ENCODE data around the gene HIC1.

HIC1 gene

DNA sequence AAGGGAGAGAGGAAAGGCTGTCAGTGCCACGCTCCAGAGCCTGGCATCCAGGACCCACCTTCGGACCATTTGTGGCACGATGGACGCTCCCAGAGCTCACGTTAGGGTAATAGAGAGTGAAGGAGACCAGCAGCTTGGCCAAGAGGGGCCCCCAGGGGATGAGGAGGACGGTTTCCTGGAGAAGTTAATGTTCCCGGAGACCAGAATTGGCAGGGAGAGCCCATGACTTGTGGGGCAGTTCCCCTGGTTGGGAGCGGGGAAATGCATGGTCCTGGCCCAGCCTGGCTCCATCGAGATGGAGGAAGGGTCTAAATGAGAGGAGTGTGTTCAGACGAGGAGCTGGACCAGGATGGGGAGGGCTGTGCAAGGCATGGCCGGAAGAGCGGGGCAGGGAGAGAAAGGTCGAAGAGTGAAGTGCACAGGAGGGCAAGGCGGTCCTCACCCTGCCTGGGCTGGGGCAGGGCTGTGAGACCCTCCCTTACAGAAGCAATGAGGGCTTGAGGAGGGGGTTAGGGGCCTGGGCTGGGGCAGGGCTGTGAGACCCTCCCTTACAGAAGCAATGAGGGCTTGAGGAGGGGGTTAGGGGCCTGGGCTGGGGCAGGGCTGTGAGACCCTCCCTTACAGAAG is 2.9 kb upstream of the HIC1 start:
- H3K4me3 ChIP-seq (ENCODE audit: low read depth, low read length): no peak overlapping the region
- H3K27ac ChIP-seq: no peak overlapping the region
- TF ChIP-seq, protein P1, sequence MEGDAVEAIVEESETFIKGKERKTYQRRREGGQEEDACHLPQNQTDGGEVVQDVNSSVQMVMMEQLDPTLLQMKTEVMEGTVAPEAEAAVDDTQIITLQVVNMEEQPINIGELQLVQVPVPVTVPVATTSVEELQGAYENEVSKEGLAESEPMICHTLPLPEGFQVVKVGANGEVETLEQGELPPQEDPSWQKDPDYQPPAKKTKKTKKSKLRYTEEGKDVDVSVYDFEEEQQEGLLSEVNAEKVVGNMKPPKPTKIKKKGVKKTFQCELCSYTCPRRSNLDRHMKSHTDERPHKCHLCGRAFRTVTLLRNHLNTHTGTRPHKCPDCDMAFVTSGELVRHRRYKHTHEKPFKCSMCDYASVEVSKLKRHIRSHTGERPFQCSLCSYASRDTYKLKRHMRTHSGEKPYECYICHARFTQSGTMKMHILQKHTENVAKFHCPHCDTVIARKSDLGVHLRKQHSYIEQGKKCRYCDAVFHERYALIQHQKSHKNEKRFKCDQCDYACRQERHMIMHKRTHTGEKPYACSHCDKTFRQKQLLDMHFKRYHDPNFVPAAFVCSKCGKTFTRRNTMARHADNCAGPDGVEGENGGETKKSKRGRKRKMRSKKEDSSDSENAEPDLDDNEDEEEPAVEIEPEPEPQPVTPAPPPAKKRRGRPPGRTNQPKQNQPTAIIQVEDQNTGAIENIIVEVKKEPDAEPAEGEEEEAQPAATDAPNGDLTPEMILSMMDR (IDR thresholded peaks at IDR 0.05; ENCODE audit: low read depth, low read length): no peak
- no peaks in the 10 kb centered on the region for H3K9me3 ChIP-seq (ENCODE audit: severe bottlenecking)
- H3K27me3 ChIP-seq (ENCODE audit: insufficient read depth, low read depth, severe bottlenecking): peaks cover 16% of the 10 kb centered on the region
- H3K36me3 ChIP-seq: no peaks in the 10 kb centered on the region
- no peak for DNase-seq

DNA sequence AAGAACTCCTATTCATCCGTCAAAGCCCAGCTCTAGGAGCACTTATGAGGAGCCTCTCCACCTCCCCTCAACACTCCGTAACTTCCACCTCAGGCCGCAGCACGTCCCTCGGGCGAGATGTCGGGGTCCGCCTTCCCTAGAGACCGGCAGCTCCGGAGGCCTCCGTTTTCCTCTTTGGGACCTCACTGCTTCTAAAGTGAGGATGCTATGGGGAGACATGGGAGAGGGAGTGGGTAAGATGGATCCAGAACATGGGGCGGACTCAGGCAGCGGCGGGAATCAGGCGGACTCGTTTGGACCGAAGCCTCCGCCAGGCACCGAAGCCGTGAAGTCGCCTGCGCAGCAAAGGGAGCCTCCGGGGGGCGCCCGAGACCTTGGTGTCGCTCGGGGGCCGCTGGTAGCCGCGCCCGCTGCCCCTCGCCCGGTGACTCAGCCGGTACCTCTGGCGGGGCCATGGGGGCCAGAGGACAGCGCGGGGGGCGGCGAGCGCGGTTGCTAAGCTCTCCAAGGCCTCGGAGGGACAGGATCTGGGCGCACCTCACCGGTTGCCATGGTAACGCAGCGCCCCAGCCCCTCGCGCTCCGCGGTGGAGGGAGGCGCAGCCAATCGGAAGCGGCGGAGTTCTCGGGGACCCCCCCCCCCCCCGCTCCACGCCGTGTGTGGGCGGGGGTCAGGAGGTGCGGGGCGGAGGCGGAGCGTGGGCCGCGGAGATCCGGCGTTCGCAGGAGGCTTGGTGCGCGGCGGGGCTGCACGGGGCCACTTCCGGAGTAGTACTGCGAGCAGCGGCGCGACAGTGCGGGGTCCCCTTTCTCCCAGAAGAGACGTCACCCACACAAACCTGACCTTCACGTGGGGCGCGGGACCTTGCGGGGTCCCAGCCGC is 1.3 kb upstream of the HIC1 start:
- TF ChIP-seq, protein P1 (IDR thresholded peaks at IDR 0.05; ENCODE audit: low read depth, low read length): peak; percentile 76
- H3K27ac ChIP-seq: no peak overlapping the region
- H3K27me3 ChIP-seq (ENCODE audit: insufficient read depth, low read depth, severe bottlenecking): peaks cover 16% of the 10 kb centered on the region
- peak overlapping the region; percentile 59 for H3K4me3 ChIP-seq (ENCODE audit: low read depth, low read length)
- DNase-seq: peak; percentile 81
- H3K36me3 ChIP-seq: no peaks in the 10 kb centered on the region
- H3K9me3 ChIP-seq (ENCODE audit: severe bottlenecking): no peaks in the 10 kb centered on the region

DNA sequence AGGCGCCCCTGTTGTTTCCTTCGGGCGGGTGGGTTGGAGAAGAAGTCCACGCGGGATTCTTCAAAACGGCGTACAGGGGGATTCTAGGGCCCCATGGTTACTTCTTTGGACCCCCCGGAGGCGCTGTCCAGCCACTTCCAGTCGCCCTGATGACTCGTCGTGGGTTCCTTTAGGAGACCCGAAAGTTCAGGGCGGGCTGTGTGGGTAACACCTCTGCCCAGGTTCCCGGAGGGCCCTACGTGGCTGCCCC is 716 bp upstream of the HIC1 start:
- TF ChIP-seq, protein P1 (IDR thresholded peaks at IDR 0.05; ENCODE audit: low read depth, low read length): no peak
- Histone ChIP-seq H3K27ac (no peak overlapping the region), H3K4me3 (ENCODE audit: low read depth, low read length) (peak overlapping the region; percentile 59), H3K27me3 (ENCODE audit: insufficient read depth, low read depth, severe bottlenecking) (peaks cover 16% of the 10 kb centered on the region), H3K36me3 (no peaks in the 10 kb centered on the region), H3K9me3 (ENCODE audit: severe bottlenecking) (no peaks in the 10 kb centered on the region)
- DNase-seq: no peak

DNA sequence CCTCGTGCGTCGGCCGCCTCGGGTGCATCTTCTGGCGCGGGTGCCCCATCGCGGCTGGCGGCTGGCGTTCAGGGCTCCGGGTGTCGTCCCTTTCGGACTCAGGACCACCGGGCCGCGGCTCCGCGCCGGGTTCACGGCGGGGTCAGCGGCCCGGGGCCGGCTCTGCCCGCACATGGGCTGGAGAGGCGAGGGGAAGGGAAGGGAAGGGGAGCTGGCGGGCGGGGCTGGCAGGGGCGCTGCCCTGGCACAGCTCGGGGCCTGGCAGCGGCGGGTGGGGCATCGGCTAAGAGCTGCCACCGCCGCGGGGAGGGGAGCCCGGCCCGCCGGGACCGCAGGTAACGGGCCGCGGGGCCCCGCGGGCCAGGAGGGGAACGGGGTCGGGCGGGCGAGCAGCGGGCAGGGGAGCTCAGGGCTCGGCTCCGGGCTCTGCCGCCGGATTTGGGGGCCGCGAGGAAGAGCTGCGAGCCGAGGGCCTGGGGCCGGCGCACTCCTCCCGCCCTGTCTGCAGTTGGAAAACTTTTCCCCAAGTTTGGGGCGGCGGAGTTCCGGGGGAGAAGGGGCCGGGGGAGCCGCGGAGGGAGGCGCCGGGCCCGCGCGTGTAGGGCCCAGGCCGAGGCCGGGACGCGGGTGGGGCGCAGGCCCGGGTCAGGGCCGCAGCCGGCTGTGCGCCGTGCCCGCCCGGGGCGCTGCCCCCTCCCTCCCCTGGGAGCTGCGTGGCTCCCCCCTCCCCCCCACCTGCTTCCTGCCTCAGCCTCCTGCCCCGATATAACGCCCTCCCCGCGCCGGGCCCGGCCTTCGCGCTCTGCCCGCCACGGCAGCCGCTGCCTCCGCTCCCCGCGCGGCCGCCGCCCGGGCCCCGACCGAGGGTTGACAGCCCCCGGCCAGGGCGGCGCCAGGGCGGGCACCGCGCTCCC is 646 bp downstream of the HIC1 start:
- DNase-seq: no peak
- H3K27me3 ChIP-seq (ENCODE audit: insufficient read depth, low read depth, severe bottlenecking): peaks cover 15% of the 10 kb centered on the region
- no peak overlapping the region for H3K27ac ChIP-seq
- TF ChIP-seq, protein P1 (IDR thresholded peaks at IDR 0.05; ENCODE audit: low read depth, low read length): no peak
- peak overlapping the region; percentile 59 for H3K4me3 ChIP-seq (ENCODE audit: low read depth, low read length)
- no peaks in the 10 kb centered on the region for H3K9me3 ChIP-seq (ENCODE audit: severe bottlenecking)
- H3K36me3 ChIP-seq: no peaks in the 10 kb centered on the region; the same call in 1 of the 2 replicates

DNA sequence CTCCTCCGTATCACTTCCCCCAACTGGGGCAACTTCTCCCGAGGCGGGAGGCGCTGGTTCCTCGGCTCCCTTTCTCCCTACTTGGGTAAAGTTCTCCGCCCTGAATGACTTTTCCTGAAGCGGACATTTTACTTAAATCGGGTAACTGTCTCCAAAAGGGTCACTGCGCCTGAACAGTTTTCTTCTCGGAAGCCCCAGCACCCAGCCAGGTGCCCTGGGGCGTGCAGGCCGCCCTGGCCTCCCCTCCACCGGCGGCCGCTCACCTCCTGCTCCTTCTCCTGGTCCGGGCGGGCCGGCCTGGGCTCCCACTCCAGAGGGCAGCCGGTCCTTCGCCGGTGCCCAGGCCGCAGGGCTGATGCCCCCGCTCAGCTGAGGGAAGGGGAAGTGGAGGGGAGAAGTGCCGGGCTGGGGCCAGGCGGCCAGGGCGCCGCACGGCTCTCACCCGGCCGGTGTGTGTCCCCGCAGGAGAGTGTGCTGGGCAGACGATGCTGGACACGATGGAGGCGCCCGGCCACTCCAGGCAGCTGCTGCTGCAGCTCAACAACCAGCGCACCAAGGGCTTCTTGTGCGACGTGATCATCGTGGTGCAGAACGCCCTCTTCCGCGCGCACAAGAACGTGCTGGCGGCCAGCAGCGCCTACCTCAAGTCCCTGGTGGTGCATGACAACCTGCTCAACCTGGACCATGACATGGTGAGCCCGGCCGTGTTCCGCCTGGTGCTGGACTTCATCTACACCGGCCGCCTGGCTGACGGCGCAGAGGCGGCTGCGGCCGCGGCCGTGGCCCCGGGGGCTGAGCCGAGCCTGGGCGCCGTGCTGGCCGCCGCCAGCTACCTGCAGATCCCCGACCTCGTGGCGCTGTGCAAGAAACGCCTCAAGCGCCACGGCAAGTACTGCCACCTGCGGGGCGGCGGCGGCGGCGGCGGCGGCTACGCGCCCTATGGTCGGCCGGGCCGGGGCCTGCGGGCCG is 1.6 kb downstream of the HIC1 start:
- DNase-seq: no peak
- peaks cover 7% of the 10 kb centered on the region for H3K36me3 ChIP-seq
- no peaks in the 10 kb centered on the region for H3K9me3 ChIP-seq (ENCODE audit: severe bottlenecking)
- no peak overlapping the region for H3K4me3 ChIP-seq (ENCODE audit: low read depth, low read length)
- no peak overlapping the region for H3K27ac ChIP-seq
- H3K27me3 ChIP-seq (ENCODE audit: insufficient read depth, low read depth, severe bottlenecking): peaks cover 10% of the 10 kb centered on the region
- TF ChIP-seq, protein P1 (IDR thresholded peaks at IDR 0.05; ENCODE audit: low read depth, low read length): no peak

Measured in WERI-Rb-1 (cell line).